ENCODE data around the gene HMCN1.

DNA sequence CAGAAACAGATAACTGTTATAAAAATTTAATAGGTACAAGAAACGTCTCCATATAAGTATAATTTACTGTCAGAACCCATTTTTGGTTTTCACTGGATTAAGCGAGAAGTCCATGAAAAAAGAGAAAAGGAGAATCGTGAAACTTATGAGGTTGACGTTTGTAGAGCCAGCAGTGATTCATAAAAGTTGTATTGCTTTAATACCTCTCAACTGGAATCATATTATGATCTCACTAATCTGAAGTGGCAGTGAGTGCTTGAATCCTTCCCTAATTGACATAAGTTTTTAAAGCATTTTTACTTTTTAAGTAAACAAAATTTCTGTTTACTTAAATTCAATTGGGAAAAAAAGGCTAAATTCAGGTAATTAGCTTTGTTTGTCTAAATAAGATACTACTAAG, 325.6 kb downstream of the HMCN1 start:
- TF ChIP-seq, protein P1, sequence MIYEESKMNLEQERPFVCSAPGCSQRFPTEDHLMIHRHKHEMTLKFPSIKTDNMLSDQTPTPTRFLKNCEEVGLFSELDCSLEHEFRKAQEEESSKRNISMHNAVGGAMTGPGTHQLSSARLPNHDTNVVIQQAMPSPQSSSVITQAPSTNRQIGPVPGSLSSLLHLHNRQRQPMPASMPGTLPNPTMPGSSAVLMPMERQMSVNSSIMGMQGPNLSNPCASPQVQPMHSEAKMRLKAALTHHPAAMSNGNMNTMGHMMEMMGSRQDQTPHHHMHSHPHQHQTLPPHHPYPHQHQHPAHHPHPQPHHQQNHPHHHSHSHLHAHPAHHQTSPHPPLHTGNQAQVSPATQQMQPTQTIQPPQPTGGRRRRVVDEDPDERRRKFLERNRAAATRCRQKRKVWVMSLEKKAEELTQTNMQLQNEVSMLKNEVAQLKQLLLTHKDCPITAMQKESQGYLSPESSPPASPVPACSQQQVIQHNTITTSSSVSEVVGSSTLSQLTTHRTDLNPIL (CRISPR knock-in tag; IDR thresholded peaks at IDR 0.05; ENCODE audit: low read depth): no peak
- no peak for TF ChIP-seq ARNTL (CRISPR knock-in tag; IDR thresholded peaks at IDR 0.05; ENCODE audit: borderline replicate concordance, low read depth)
- no peak for TF ChIP-seq ZFP3 (CRISPR knock-in tag; IDR thresholded peaks at IDR 0.05)
- TF ChIP-seq TOX (CRISPR knock-in tag; IDR thresholded peaks at IDR 0.05; ENCODE audit: borderline replicate concordance): no peak
- TF ChIP-seq BACH2 (CRISPR knock-in tag; IDR thresholded peaks at IDR 0.05; ENCODE audit: borderline replicate concordance): no peak
- TF ChIP-seq, protein P2, sequence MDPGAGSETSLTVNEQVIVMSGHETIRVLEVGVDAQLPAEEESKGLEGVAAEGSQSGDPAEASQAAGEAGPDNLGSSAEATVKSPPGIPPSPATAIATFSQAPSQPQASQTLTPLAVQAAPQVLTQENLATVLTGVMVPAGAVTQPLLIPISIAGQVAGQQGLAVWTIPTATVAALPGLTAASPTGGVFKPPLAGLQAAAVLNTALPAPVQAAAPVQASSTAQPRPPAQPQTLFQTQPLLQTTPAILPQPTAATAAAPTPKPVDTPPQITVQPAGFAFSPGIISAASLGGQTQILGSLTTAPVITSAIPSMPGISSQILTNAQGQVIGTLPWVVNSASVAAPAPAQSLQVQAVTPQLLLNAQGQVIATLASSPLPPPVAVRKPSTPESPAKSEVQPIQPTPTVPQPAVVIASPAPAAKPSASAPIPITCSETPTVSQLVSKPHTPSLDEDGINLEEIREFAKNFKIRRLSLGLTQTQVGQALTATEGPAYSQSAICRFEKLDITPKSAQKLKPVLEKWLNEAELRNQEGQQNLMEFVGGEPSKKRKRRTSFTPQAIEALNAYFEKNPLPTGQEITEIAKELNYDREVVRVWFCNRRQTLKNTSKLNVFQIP (CRISPR knock-in tag; IDR thresholded peaks at IDR 0.05; ENCODE audit: borderline replicate concordance, low read depth): no peak
- TF ChIP-seq ZC3H10 (CRISPR knock-in tag; IDR thresholded peaks at IDR 0.05): no peak
- no peak for TF ChIP-seq CSDC2 (CRISPR knock-in tag; IDR thresholded peaks at IDR 0.05)
- TF ChIP-seq SNAI2 (CRISPR knock-in tag; IDR thresholded peaks at IDR 0.05): no peak
